Heart left ventricle (tissue), 13 donors: ENCODE results near the gene RAB26.
"Not testable (repeated sequence)": the region's sequence is repeated elsewhere in the genome, so short reads cannot be mapped to it uniquely, and the experiment has no call there.

Source experiments
- CTCF ChIP-seq, 12 donors: fragments of 200-600 bp; sonication (generic) in 4 of 12; IDR thresholded peaks; one replicate each; pipeline versions ENCODE4 v1.5.0 to v1.8.0; 2018 to 2022; ENCODE audit warnings: antibody characterized with exemption in 12 of 12, mild to moderate bottlenecking in 5 of 12
- POLR2A ChIP-seq, 2 donors: fragments of 450-650 bp; IDR thresholded peaks; one replicate each; pipeline ENCODE4 v1.6.1; 2017; ENCODE audit warnings: antibody characterized with exemption in 2 of 2, mild to moderate bottlenecking in 2 of 2, moderate library complexity in 2 of 2
- donor health status: ischemic (EF 13 %, LVEDD 7.1; RV severe dilation, severe dysfunction).
- donor health status: DM: no; HTN: yes; CAD: no.
- donor health status: DM: no; HTN: no; CAD: no.
- donor health status: ischemic (EF 25% LVEDD 6.9; RV normal size, moderate dysfunction).
- donor health status: ischemic (EF 25% LVEDD 5.7; RV mildly dilated, moderate dysfunction).
- donor health status: ischemic (EF 35%, LVEDD 5.7; RV mildly dilated, moderate dysfunction).
- donor health status: nonischemic (EF 11% LVEDD 7.7; RV severe dilation, severe dysfunction).
- donor health status: DM: yes; HTN: yes; CAD: no.
- donor health status: PGD.
- donor health status: ischemic (EF 29% LVEDD 5.4; RV normal size, mild dysfunction).
- donor health status: nonischemic (EF 23%, LVEDD 6.1; RV moderate dilation, normal function).

- TF ChIP-seq CTCF (IDR thresholded peaks at IDR 0.05) = not testable (repeated sequence)
- peak in 1 of 2 donors; percentile 66 for TF ChIP-seq POLR2A (IDR thresholded peaks at IDR 0.05)
These were observed 23.6 kb upstream of the RAB26 start for GRCh38 chr16:2124694-2125444.
